Activated CD8-positive, alpha-beta memory T cell treated with anti-CD3 and anti-CD28 coated beads for 36 hours (primary cell): ENCODE results near the gene DNMT3L. TPM values are rescaled to one million over a fixed set of nuclear protein-coding genes. Genes with fewer than 3 reads are reported as not detected.
"Not testable (repeated sequence)": the region's sequence is repeated elsewhere in the genome, so short reads cannot be mapped to it uniquely, and the experiment has no call there.

Experiments
- CTCF ChIA-PET: fragments of 350-600 bp; sonication (Branson Sonifier 250); formaldehyde crosslinking; loops from one replicate; lab custom pipeline; 2021; ENCODE audit warnings: antibody characterized with exemption; lab: Charles Lee
- POLR2A ChIA-PET: fragments of 350-600 bp; sonication (Branson Sonifier 250); formaldehyde crosslinking; loops from one replicate; lab custom pipeline; 2021; ENCODE audit warnings: antibody characterized with exemption; lab: Charles Lee
- total RNA-seq, 2 experiments: library from RNA; stranded (reverse); gene quantifications; one replicate each; pipeline ENCODE4 v1.2.3, GENCODE V29; 2021

The DNMT3L gene
- total RNA-seq, 2 experiments from 2014 or later: not detected

DNA sequence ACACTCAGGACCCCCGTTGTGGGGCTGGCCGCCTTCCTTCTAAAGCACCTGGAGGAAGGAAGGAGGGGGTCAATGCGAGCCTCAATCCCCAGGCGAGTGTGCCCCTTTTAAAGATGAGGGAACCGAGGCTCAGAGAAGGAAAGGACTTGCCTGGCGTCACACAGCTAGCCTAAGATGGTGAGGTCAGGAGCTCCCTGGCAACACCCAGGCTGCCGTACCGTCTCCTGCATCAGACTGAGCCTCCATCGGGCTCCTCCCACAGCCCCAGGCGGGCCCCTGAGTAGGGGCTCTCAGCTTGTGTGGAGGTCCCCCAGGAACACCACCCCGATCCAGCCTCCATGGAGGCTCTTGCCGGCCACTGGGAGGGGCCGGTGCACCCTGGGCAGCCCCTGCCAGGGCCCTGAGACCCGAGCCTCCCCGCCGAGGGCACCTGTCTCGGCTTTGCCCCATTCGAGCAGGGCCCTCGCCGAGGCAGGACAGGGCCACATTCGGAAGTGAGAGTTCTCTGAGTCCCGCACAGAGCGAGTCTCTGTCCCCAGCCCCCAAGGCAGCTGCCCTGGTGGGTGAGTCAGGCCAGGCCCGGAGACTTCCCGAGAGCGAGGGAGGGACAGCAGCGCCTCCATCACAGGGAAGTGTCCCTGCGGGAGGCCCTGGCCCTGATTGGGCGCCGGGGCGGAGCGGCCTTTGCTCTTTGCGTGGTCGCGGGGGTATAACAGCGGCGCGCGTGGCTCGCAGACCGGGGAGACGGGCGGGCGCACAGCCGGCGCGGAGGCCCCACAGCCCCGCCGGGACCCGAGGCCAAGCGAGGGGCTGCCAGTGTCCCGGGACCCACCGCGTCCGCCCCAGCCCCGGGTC is 23.7 kb upstream of the DNMT3L start, which contains the start of gene AIRE:
Gene AIRE (plus strand): TSS at position 739 of the 855 bp plus-strand sequence. CDS start 131 bp downstream, outside the sequence.
- ChIA-PET POLR2A (no interaction called here), CTCF (interaction anchor here (2.2 kb wide), 1 partner anchor 13 kb away, joined by 6 read pairs; no protein-coding TSS in a partner anchor)

DNA sequence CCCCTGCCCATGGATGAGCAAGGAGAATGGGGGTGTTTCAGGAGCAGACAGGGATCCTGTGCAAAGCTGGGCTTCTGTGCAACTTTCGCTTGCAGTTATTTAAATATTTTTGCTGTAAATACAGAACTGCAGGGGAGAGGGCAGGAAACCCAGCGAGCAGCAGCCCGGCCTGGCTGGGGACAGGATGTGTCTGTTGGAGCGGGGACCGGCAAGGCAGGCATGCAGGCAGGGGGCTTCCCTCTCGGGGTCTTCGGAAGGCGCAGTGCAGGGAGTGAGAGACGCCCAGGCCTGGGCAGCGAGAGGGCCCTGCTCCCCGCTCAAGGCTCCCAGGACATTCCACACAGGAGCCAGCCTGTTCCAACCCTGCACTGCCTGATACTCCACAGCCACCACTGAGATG is 22.3 kb upstream of the DNMT3L start:
- ChIA-PET CTCF (no interaction called here), POLR2A (no interaction called here)

DNA sequence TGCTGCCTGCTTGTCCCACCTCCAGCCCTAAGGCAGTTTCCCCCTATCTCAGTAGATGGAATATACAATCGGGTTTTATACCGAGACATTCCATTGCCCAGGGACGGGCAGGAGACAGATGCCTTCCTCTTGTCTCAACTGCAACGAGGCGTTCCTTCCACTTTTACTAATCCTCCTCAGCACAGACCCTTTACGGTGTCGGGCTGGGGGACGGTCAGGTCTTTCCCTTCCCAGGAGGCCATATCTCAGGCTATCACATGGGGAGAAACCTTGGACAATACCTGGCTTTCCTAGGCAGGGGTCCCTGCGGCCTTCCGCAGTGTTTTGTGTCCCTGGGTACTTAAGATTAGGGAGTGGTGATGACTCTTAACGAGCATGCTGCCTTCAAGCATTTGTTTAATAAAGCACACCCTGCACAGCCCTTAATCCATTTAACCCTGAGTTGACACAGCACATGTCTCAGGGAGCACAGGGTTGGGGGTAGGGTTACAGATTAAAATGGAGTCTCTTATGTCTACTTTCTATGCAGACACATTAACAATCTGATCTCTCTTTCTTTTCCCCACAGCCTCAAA is 21.6 kb upstream of the DNMT3L start:
- CTCF ChIA-PET, POLR2A ChIA-PET: not testable (repeated sequence)

DNA sequence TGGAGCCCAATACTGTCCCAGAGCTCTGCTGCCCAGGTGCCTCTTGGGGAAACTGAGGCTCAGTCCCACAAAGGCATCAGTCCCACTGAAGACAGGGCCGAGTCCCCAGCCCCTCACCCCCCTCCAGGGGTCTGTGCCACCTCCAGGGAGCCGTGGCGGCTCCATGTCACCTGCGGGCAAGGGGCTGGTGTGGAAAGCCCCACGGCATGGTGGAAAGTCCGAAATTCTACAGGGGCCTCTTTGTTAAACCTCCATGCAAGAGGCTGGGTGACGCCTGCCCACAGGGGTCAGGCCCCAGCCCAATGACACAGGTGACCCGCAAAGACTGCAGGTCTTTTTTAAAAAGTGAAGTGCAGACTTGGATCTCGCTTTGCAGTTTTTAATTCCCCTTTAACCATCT is 20.7 kb upstream of the DNMT3L start:
- ChIA-PET CTCF (interaction anchor here (1.3 kb wide), 1 partner anchor 16 kb away, joined by 3 read pairs; no protein-coding TSS in a partner anchor), POLR2A (no interaction called here)

DNA sequence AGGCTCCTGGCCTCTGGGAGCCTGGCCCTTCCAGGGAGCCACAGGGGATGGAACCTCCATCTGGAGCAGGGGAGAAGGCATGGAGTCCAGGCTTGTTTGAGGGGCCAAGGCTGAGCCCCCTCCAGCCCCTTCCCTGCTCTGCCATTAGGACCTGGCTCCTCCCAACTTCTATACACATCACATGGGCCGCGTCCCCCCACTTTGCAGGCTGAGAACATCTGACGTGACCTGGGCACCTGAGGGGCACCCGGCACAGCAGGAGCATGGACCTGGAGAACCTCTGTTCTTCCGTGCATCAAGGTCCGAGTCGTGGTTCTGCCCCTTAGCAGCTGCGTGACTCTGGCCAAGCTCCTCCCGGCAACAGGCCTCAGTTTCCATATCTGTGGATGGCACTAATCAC is 20.1 kb upstream of the DNMT3L start:
- ChIA-PET POLR2A (no interaction called here), CTCF (interaction anchor here (1.3 kb wide), 1 partner anchor 15 kb away, joined by 3 read pairs; no protein-coding TSS in a partner anchor)

DNA sequence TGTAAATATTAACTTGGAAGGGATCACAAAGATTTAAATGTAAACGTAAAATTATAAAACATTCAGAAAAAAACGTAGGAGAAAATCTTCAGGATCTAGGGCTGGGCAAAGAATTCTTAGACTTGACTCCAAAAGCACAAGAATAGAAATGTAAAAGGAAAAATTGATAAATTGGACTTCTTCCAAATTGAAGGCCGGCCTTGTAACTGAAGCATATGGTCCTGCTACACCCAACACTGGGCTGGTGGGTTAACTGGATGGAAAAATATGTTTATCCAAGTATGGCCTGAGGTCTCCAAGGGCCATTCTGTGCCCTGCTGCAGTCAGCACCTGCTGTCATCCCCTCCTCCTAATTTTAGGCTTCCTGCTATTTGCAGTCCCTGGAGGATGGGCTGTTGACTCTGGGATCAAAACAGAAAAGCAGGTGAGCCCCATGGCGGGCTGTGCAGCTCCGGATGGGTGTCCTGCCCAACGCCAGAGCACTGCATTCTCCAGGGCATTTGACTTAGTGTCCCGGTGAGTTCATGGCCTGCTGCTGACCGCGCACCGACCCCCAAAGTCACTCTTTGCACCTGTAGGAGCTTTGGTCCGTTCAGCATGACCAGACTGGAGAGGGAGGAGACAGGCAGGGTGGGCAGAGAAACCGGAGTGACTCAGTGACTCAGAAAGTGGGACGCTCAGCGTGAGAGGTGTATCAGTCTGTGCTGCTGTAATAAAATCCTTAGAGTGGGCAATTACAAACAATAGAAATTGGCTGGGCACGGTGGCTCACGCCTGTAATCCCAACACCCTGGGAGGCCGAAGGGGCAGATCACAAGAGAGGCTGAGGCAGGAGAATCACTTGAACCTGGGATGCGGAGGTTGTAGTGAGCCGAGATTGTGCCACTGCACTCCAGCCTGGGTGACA is 17.9 kb upstream of the DNMT3L start:
- CTCF ChIA-PET: no interaction called here
- POLR2A ChIA-PET: no interaction called here

DNA sequence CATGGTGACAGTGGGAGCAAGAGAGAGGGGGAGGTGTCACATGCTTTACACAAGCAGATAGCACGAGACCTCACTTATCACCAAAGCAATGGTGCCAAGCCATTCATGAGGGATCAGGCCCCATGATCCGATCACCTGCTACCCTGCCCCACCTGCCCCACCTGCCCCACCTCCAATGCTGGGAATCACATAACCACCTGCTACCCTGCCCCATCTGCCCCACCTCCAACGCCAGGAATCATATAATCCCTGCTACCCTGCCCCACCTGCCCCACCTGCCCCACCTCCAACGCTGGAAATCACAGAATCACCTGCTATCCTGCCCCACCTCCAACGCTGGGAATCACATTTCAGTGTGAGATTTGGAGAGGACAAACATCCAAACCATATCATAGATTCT is 13.3 kb upstream of the DNMT3L start:
- POLR2A ChIA-PET: no interaction called here
- CTCF ChIA-PET: no interaction called here

DNA sequence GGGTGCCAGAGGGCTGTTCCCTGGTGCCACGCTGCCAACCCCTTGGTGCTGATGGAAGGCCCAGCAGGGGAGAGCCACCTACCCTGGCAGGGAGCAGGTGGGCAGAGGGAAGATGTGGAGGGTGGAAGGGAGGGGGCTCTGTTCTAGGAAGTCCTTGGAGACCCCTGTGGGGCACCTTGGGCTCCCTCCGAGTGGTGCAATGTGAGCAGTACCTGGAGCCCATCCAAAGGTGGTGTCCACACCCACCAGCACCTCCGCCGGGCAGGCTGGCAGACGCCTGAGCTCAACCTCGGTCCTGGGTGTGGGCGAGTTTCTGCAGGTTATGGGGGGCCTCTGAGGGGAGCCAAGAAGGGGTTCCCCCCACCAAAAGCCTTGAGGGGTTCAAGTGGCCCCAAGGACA is 11.3 kb upstream of the DNMT3L start:
- POLR2A ChIA-PET: no interaction called here

DNA sequence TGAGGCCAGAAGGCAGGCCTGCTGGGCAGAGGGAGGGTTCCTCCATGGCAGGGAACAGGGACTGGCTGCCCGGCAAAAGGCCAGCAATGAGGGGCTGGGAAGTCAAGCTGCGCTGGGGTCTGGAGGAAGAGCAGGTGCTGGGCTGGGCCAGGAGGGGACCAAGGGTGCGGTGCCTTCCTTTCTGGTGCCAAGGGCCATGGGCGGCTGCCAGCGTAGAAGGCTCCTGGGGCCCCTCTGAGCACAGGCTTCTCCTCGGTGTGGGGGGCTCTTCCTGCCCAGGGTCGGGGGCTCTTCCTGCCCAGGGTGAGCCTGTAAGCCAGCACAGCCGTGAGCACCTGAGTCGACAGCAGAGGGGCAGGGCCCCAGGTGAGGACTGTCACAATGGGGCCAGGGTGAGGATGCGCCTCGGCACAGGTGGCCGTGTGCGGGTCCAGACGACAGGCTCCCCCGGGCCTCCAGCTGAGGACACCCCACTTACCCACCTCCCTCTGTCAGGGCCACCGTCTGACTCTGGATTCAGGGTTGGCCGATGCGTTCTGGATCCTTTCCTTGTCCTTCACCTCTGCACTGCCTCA is 10.7 kb upstream of the DNMT3L start:
- ChIA-PET CTCF (interaction anchor here (1.2 kb wide), 1 partner anchor 25 kb away, joined by 5 read pairs; no protein-coding TSS in a partner anchor), POLR2A (no interaction called here)

More for the DNA sequence above, 11.3 kb upstream of the DNMT3L start:
- CTCF ChIA-PET: interaction anchor here (1.2 kb wide), 1 partner anchor 24 kb away, joined by 5 read pairs; no protein-coding TSS in a partner anchor

DNA sequence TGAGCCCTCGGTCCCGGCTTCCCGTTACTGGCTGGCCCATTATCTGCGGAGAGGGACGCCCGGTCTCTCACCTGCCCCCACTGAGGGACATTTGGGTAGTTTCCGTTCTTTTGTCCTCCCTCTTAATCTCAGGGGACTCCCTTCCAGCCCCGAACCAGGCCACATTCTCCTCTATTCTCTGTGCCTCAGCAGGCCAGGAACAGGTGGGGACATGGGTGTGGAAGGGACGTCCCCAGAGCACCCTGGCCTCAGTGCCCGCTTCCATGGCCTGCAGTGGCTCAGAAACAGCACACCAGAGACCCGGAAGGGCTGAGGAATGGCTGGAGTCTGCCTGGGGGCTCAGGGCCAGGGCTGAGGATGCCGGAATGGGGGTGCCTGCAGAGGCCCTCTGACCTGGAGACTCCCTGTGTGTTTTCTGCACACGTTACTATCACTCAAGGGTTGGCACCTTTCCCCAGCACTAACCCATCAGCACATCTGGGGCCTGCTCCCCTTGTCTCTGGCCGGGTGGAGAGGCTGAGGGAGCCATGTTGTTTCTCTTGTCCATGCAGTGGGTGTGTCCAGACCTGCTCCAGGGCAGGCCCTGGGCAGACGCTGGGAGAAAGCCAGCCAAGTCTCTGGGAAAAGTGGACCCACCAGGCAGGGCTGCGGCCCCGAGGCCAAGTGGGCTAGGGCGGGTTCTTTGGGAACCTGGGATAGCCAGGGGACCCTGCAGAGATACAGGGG is 10.0 kb upstream of the DNMT3L start:
- ChIA-PET POLR2A (interaction anchor here (0.7 kb wide), 1 partner anchor 90 kb away, joined by 3 read pairs; no protein-coding TSS in a partner anchor), CTCF (interaction anchor here (1.2 kb wide), 1 partner anchor 26 kb away, joined by 5 read pairs; no protein-coding TSS in a partner anchor)

DNA sequence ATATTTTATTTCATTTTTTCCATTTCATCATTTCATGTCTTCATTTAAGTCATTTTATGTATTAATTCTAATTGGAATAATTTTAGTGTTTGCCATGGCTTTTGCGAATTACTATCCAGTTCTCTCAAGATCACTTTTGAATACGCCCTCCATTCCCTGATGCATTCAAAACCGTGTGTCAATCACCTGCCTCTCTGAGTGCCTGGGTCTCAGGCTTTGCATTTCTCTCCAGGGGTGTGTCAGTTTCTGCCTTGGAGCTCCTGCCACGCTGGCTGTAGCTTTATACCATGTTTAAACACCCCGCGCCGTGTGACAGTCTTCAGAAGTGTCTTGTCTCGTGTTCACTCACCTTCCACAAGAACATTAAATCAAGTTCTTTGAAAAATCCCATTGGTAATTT is 7.4 kb upstream of the DNMT3L start:
- ChIA-PET POLR2A (no interaction called here), CTCF (no interaction called here)

DNA sequence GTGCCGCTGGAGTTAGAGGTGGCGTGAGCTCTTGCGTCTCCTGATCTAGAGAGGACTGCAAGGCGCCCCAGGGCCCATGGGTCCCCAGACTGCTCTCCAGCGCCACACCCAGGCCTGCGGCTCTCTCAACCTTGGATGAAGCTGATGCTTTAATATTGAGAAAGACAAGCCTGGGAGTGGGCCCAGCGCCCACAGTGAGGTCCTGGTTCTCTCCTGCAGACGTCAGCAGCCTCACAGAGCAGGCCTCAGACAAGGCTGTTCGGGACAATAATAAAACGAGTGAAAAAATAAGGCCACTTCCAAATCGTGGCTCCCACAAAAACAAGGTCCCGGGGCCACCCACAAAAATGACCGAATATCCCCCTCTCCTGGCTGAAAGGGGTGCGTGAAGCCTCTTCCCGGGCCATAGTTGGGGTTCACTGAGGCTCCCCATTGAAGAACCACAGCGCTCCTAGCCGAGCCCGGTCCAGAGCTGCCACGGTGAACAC is 6.0 kb upstream of the DNMT3L start:
- ChIA-PET CTCF (interaction anchor here (0.9 kb wide), 1 partner anchor 11 kb away, joined by 4 read pairs; no protein-coding TSS in a partner anchor), POLR2A (no interaction called here)

DNA sequence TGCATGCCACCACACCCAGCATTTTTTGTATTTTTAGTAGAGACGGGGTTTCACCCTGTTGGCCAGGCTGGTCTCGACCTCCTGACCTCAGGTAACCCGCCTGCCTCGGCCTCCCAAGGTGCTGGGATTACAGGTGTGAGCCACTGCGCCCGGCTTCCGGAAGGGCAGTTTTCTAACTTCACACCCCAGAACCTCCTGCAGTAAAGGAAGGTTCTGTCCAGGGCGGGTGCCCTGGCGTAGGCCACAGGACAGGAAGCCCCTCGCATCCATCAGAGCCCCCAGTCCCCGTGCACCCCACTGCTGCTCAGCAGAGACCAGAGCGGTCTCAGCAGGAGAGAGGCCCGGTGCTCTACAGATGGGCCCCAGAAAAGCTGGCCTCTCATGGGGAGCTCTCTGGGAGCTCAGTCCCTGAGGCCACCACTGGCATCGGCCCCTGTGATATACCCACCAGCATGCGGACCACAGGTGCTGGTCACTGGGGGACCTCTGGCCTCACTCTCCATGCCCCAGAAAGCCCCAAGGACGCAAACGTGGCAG is 4.1 kb upstream of the DNMT3L start:
- POLR2A ChIA-PET: no interaction called here
- CTCF ChIA-PET: interaction anchor here (1.2 to 1.4 kb wide), 2 partner anchors 16 to 38 kb away, joined by 3 read pairs; no protein-coding TSS in a partner anchor

DNA sequence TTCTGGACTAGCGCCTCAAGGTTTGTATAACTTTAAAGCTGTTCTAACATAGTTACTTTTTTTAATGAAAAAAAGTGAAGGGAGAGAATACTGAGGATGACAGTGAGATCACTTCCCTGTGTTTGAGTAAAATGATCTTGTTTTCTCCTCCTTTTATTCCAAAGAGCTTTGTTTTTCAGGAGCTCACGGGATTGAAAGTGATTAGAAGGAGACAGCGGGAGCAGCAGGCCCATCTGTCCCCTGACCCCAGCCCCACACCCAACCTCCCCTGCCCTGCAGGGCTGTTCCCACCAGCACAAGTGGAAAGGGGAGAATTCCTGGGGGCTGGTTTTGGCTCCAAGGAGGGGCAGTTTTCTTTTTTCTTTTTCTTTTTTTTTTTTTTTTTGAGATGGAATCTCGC is 2.1 kb upstream of the DNMT3L start:
- POLR2A ChIA-PET: no interaction called here
- CTCF ChIA-PET: no interaction called here

DNA sequence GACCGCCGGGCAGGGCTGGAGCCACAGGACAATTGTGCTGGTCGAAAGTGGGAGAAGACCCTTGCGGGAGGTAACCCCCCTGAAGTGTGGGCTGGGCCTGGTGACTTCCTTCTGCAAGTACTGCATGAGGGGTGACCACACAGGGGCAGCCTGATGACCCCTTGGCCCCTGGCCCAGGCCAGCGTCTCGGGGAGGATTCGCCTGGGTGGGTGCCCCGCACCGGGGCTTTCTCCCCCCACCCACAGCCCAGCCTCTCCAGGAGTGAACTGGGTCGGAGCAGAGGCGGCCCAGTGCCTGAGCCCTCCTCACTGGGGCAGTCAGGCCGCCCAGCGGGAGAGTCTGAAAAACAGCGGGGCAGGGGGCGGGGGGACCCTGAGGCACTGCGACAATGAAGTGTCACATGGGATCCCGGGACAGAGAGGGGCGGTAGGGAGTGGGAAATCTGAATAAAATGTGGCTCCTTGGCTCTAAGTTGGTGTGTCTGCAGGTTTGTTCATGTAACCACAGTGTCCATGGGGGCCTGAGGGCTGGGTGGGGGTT is 1.6 kb upstream of the DNMT3L start:
- ChIA-PET POLR2A (no interaction called here), CTCF (no interaction called here)

DNA sequence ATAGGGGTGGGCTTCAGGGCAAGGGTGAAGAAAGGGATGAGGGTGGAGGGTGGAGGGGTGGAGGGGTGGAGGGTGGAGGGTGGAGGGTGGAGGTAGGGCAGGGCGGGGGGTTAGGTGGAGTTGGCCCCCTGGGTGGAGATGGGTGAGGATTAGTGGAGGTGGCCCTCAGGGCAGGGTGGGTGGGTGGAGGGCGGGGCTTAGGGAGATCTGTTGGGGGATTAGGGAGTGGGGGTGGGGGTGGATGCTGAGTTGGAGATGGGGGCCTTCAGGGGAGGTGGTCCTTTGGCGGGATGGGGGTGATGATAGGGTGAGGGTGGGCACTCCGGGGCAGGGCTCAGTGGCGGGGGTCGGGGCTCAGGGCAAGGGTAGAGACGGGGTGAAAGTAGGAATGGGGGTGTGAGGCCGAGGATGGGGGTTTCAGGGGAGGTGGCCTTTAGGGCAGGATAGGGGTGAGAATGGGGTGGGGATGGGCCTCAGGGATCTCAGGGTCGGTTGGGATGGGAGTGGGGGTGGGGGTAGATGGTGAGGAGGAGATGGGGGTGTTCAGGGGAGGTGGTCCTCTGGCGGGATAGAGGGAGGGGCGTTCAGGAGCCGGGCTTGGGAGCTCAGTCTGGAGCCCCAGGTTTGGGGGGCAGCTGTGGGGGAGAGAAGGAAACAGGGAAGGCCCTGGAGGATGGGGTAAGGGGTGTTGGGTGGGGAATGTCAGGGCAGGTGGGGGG is 800 bp upstream of the DNMT3L start:
- ChIA-PET CTCF (no interaction called here), POLR2A (no interaction called here)
